Fibroblast of lung (primary cell): ENCODE results near the gene DYNLT4. TPM values are rescaled to one million over a fixed set of nuclear protein-coding genes. Genes with fewer than 3 reads are reported as not detected.

Experiments used
- DNase-seq, 2 donors: peaks; one replicate each; pipeline versions ENCODE4 v3.0.0 to v3.0.0-alpha.2; 2010; ENCODE audit warnings: low read depth in 2 of 2
- H2AFZ ChIP-seq: 2 replicates; pipeline ENCODE4 v1.5.1; 2012; ENCODE audit warnings: low read length, control low read depth, inconsistent platforms
- H3K27ac ChIP-seq: 2 replicates; pipeline ENCODE4 v1.5.1; 2011; ENCODE audit warnings: low read length, control low read depth; ENCODE audit not compliant: insufficient read depth
- H3K27me3 ChIP-seq: 2 replicates; pipeline ENCODE4 v1.5.1; 2011; ENCODE audit warnings: mild to moderate bottlenecking, low read length; ENCODE audit not compliant: control insufficient read depth, insufficient read depth
- H3K36me3 ChIP-seq: 2 replicates; pipeline ENCODE4 v1.5.1; 2011; ENCODE audit warnings: low read length; ENCODE audit not compliant: control insufficient read depth, insufficient read depth
- H3K4me1 ChIP-seq: 2 replicates; pipeline ENCODE4 v1.5.1; 2011; ENCODE audit warnings: low read length; ENCODE audit not compliant: control insufficient read depth, insufficient read depth; ENCODE audit errors: extremely low read depth
- H3K4me2 ChIP-seq: 2 replicates; pipeline ENCODE4 v1.5.1; 2011; ENCODE audit warnings: low read length, control low read depth; ENCODE audit not compliant: insufficient read depth; ENCODE audit errors: extremely low read depth
- H3K4me3 ChIP-seq, 4 experiments: fragments of 200-600 bp in 1 of 4; sonication (generic) in 1 of 4; replicated peaks in 1 of 4; 2 replicates each; pipeline ENCODE4 v1.5.1; 2011 to 2016; ENCODE audit warnings: low read length in 4 of 4, low read depth in 3 of 4, mild to moderate bottlenecking in 3 of 4, control low read depth in 2 of 4, inconsistent platforms in 1 of 4, mixed read lengths in 1 of 4; ENCODE audit not compliant: insufficient read depth in 1 of 4; ENCODE audit errors: control extremely low read depth in 1 of 4
- H3K79me2 ChIP-seq: 2 replicates; pipeline ENCODE4 v1.5.1; 2012; ENCODE audit warnings: mild to moderate bottlenecking, low read length, inconsistent platforms; ENCODE audit not compliant: control insufficient read depth, insufficient read depth
- H3K9ac ChIP-seq: 2 replicates; pipeline ENCODE4 v1.5.1; 2011; ENCODE audit warnings: mild to moderate bottlenecking, low read length, control low read depth; ENCODE audit not compliant: insufficient read depth
- H3K9me3 ChIP-seq: 2 replicates; pipeline ENCODE4 v1.5.1; 2012; ENCODE audit warnings: low read depth, low read length; ENCODE audit not compliant: control insufficient read depth, insufficient read depth
- H4K20me1 ChIP-seq: 2 replicates; pipeline ENCODE4 v1.5.1; 2011; ENCODE audit warnings: low read length; ENCODE audit not compliant: control insufficient read depth, insufficient read depth; ENCODE audit errors: extremely low read depth
- EZH2 ChIP-seq: IDR thresholded peaks from 2 replicates; pipeline ENCODE4 v1.5.1; 2012; ENCODE audit warnings: low read length, control low read depth, mild to moderate bottlenecking; ENCODE audit errors: missing control alignments
- polyA plus RNA-seq, 2 donors: library from polyadenylated mRNA; depleted of rRNA in 1 of 2; stranded (reverse) in 1 of 2; unstranded in 1 of 2; fragments of >200 nt; gene quantifications; 2 replicates each; pipeline ENCODE4 v1.2.1, GENCODE V29; 2011 to 2012; ENCODE audit warnings: missing spikeins in 1 of 2
- total RNA-seq: library from RNA; depleted of rRNA; stranded (reverse); fragments of >200 nt; gene quantifications from 2 replicates; pipeline ENCODE4 v1.2.1, GENCODE V29; 2014
- TF ChIP-seq, protein P1 (sequence below), 2 donors: IDR thresholded peaks in 1 of 2; conservative IDR thresholded peaks in 1 of 2; 1 replicate in 1 of 2; 2 replicates in 1 of 2; pipeline ENCODE4 v1.5.1; 2011 to 2012; ENCODE audit warnings: low read length in 2 of 2, control low read depth in 1 of 2, inconsistent platforms in 1 of 2, low read depth in 1 of 2, mild to moderate bottlenecking in 1 of 2

DYNLT4 gene
- total and polyA plus RNA-seq, 2 donors (not counting 1 experiment from before 2014, with no cell fraction given), result 0.66 TPM; not detected in 1

DNA sequence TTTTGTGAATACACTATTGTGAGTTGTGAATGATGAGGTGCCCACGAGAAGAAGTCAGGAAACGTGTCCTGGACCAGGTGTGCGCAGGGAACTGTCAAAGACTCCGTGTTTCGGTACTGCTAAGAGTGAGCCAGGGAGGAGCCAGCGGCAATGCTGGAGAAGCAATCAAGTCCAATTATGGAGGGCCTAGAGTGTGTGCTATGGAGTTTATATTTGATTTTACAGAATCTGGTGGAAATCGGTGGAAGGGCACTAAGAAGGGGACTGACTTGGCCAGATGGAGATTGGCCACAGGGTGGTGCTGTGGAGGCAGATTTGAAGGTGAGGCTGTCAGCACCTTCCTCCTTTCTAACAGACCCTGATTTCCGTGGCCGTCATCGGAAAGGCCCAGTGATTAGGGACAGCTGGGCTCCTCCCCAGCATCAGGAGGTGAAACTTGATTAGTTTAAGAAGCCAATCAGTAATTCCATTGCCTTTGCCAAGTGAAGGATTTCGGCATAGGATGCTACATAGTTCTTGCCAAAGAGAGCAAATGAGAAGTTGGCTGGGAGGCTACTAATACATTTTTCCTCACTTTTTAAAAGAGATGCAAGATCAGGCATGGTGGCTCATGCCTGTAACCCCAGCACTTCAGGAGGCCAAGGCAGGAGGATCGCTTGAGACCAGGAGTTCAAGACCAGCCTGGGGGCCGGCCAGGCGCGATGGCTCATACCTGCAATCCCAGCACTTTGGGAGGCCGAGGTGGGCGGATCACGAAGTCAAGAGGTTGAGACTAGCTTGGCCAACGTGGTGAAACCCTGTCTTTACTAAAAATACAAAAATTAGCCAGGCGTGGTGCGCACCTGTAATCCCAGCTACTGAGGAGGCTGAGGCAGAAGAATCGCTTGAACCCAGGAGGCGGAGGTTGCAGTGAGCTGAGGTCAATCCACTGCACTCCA is 28.9 kb upstream of the DYNLT4 start:
- no peaks in the 10 kb centered on the region for H3K4me1 ChIP-seq
- H3K4me2 ChIP-seq, result no peak overlapping the region
- no peaks in the 10 kb centered on the region for H3K9me3 ChIP-seq
- H3K9ac ChIP-seq, result no peak overlapping the region
- no peak for TF ChIP-seq EZH2
- TF ChIP-seq, protein P1, sequence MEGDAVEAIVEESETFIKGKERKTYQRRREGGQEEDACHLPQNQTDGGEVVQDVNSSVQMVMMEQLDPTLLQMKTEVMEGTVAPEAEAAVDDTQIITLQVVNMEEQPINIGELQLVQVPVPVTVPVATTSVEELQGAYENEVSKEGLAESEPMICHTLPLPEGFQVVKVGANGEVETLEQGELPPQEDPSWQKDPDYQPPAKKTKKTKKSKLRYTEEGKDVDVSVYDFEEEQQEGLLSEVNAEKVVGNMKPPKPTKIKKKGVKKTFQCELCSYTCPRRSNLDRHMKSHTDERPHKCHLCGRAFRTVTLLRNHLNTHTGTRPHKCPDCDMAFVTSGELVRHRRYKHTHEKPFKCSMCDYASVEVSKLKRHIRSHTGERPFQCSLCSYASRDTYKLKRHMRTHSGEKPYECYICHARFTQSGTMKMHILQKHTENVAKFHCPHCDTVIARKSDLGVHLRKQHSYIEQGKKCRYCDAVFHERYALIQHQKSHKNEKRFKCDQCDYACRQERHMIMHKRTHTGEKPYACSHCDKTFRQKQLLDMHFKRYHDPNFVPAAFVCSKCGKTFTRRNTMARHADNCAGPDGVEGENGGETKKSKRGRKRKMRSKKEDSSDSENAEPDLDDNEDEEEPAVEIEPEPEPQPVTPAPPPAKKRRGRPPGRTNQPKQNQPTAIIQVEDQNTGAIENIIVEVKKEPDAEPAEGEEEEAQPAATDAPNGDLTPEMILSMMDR (conservative IDR thresholded peaks at IDR 0.05 in 1 of 2, IDR thresholded peaks at IDR 0.05 in 1 of 2; ENCODE audit: low read depth in 1 of 2, low read length in 2 of 2), result peak; percentile 86 to 95
- no peaks in the 10 kb centered on the region for H3K27me3 ChIP-seq
- H3K27ac ChIP-seq, result no peak overlapping the region
- no peaks in the 10 kb centered on the region for H3K79me2 ChIP-seq
- H4K20me1 ChIP-seq, result no peaks in the 10 kb centered on the region
- peak; percentile 67 to 86 for DNase-seq
- H3K36me3 ChIP-seq, result no peaks in the 10 kb centered on the region
- H3K4me3 ChIP-seq, result no peak overlapping the region
- peak overlapping the region; percentile 61 for H2AFZ ChIP-seq

DNA sequence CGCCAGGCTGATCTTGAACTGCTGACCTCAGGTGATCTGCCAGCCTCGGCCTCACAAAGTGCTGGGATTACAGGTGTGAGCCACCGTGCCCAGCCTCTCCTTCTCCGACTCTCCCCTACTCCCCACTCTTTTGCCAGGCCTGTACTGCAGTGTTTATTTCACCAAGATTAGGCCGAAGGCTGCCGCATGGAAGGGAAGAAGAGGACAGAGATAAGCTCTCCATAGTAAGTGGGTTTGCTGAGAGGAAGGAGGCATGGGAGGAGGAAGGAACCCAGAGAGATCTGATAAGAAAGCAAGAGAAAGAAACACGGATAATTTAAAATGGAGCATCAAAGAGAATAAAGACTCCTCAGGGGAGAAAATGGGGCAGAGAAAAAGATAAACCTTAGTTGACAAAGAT is 27.2 kb upstream of the DYNLT4 start:
- no peaks in the 10 kb centered on the region for H3K4me1 ChIP-seq
- no peak overlapping the region for H3K9ac ChIP-seq

GRCh38 chr1:44832056-44832705 is 25.0 kb upstream of the DYNLT4 start:
- TF ChIP-seq, protein P1 (conservative IDR thresholded peaks at IDR 0.05 in 1 of 2, IDR thresholded peaks at IDR 0.05 in 1 of 2; ENCODE audit: low read depth in 1 of 2, low read length in 2 of 2), result no peak
- no peak for TF ChIP-seq EZH2
- Histone ChIP-seq H4K20me1 (no peaks in the 10 kb centered on the region), H3K79me2 (no peaks in the 10 kb centered on the region), H3K4me1 (no peaks in the 10 kb centered on the region), H3K9me3 (no peaks in the 10 kb centered on the region), H3K27ac (no peak overlapping the region), H3K36me3 (no peaks in the 10 kb centered on the region), H3K4me3 (no peak overlapping the region), H2AFZ (no peak overlapping the region), H3K4me2 (no peak overlapping the region), H3K9ac (no peak overlapping the region), H3K27me3 (no peaks in the 10 kb centered on the region)
- DNase-seq, result no peak

More for the DNA sequence above, 27.2 kb upstream of the DYNLT4 start:
- H3K4me2 ChIP-seq, result no peak overlapping the region
- no peaks in the 10 kb centered on the region for H3K27me3 ChIP-seq
- no peaks in the 10 kb centered on the region for H3K79me2 ChIP-seq
- H3K9me3 ChIP-seq, result no peaks in the 10 kb centered on the region
- H2AFZ ChIP-seq, result no peak overlapping the region
- no peak overlapping the region for H3K4me3 ChIP-seq
- no peak for DNase-seq
- no peak for TF ChIP-seq EZH2
- TF ChIP-seq, protein P1 (conservative IDR thresholded peaks at IDR 0.05 in 1 of 2, IDR thresholded peaks at IDR 0.05 in 1 of 2; ENCODE audit: low read depth in 1 of 2, low read length in 2 of 2), result no peak
- H4K20me1 ChIP-seq, result no peaks in the 10 kb centered on the region
- H3K27ac ChIP-seq, result no peak overlapping the region
- no peaks in the 10 kb centered on the region for H3K36me3 ChIP-seq
